Erythroblast (primary cell): ENCODE measurements around the gene TTC7B.

Experiments used
- GATA1 ChIP-seq: IDR thresholded peaks from 2 replicates; pipeline ENCODE4 v1.6.1; 2011; ENCODE audit warnings: low read depth, mild to moderate bottlenecking, control low read depth, low read length, moderate library complexity
- POLR2A ChIP-seq: IDR thresholded peaks from 2 replicates; pipeline ENCODE4 v1.6.1; 2011; ENCODE audit warnings: mild to moderate bottlenecking, low read length

DNA sequence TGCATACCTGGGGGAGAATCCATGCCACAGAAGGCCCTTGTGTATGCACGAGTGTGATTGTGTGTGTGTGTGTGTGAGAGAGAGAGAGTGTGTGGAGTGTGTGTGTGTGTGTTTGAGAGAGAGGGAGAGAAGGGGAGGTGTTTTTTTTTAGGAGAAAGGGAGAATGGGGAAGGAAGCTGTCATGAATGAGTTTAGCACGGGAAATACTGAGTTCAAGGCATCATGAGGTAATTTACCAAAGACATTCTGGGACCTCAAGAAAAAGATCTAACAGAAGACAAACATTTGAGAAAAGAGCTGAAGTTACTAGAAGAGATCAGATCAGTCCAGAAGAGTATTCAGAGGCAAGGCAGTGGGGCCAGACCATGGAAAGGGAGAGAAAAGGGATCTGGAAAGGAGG is 157.1 kb downstream of the TTC7B start:
- TF ChIP-seq POLR2A, result no peak
- TF ChIP-seq GATA1, result no peak
